Body of pancreas (tissue), 4 donors: Measurements from ENCODE around the gene MS4A14. TPM values are rescaled to one million over a fixed set of nuclear protein-coding genes. Genes with fewer than 3 reads are reported as not detected.

Source experiments
- ATAC-seq: fragments of 150-250 bp; one replicate; pipeline ENCODE4 v1.9.1; 2016
- DNase-seq, 4 donors: peaks; one replicate each; pipeline ENCODE4 v3.0.0-alpha.2; 2019
- H3K27ac ChIP-seq, 4 donors: fragments of 200-600 bp; sonication (generic); 1 replicate in 3 of 4; 2 replicates in 1 of 4; pipeline versions ENCODE4 v1.5.1 to v1.6.1; 2016 to 2019; ENCODE audit warnings: mild to moderate bottlenecking in 1 of 4, mixed read lengths in 1 of 4, moderate library complexity in 1 of 4
- H3K27me3 ChIP-seq, 2 donors: fragments of 200-600 bp; sonication (generic); one replicate each; pipeline ENCODE4 v1.6.0; 2016; ENCODE audit warnings: mild to moderate bottlenecking in 1 of 2
- H3K36me3 ChIP-seq, 2 donors: fragments of 200-600 bp; sonication (generic); replicated peaks in 1 of 2; 2 replicates each; pipeline ENCODE4 v1.5.1; 2016; ENCODE audit warnings: low read depth in 2 of 2; ENCODE audit not compliant: insufficient read depth in 1 of 2
- H3K4me1 ChIP-seq: fragments of 200-600 bp; sonication (generic); one replicate; pipeline ENCODE4 v1.6.0; 2016
- H3K4me3 ChIP-seq, 2 donors: fragments of 200-600 bp; sonication (generic); 1 replicate in 1 of 2; 2 replicates in 1 of 2; pipeline ENCODE4 v1.5.1; 2016 to 2019
- H3K9me3 ChIP-seq, 3 donors: fragments of 200-600 bp; sonication (generic); 1 replicate in 2 of 3; 2 replicates in 1 of 3; pipeline ENCODE4 v1.5.1; 2016
- POLR2A ChIP-seq, 3 donors: fragments of 450-650 bp; IDR thresholded peaks; one replicate each; pipeline ENCODE4 v1.6.1; 2016; ENCODE audit warnings: antibody characterized with exemption in 3 of 3, mild to moderate bottlenecking in 2 of 3
- whole genome bisulfite sequencing, 2 donors: methylation state at CpG; one replicate each; pipeline ENCODE4 v1.1.5; 2017; 5-methylcytosine and 5-hydroxymethylcytosine counted together
- intact Hi-C: fragments of 100-400 bp; cut with DNase I; formaldehyde crosslinking; loops from one replicate; pipeline ENCODE4 v1.15.1; 2023
- total RNA-seq, 2 donors: library from RNA; depleted of rRNA; stranded (reverse); fragments of >200 nt; gene quantifications; one replicate each; pipeline ENCODE4 v1.1.0, GENCODE V29; 2016
- TF ChIP-seq, protein P1 (sequence below), 7 experiments: fragments of 450-650 bp in 4 of 7; fragments of 200-600 bp in 3 of 7; sonication (generic) in 3 of 7; IDR thresholded peaks; one replicate each; pipeline ENCODE4 v1.5.1; 2016 to 2019; ENCODE audit warnings: antibody characterized with exemption in 7 of 7

MS4A14 gene
- total RNA-seq, 2 donors from 2014 or later: 1.3 TPM

DNA sequence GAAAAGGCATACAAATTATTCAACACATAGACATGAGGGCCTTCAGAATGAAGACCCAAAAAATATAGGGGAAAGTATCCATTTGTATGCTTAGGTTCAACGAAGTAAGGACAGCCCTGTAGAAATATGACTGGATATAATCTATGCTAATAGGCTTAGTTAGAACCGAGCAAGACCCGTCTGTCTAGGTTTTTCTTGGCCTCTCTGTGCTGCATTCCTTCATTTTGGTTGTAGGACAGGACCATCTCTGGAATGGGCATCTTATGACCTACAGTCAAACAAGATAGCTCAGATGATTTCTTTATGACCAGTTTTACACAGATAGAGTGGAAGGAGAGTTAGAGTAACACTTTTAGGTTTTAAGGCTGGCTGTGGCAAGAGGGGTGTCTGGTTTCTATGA, 23.5 kb upstream of the MS4A14 start:
- 88 to 94% methylated on average over 3 of the region's 3 CpGs for WGBS, 2 donors
- H3K4me1 ChIP-seq: peaks cover 24% of the 10 kb centered on the region
- H3K4me3 ChIP-seq: no peak overlapping the region
- no peak for DNase-seq
- no peak for ATAC-seq
- H3K27ac ChIP-seq: no peak overlapping the region
- TF ChIP-seq POLR2A (IDR thresholded peaks at IDR 0.05): no peak
- TF ChIP-seq, protein P1, sequence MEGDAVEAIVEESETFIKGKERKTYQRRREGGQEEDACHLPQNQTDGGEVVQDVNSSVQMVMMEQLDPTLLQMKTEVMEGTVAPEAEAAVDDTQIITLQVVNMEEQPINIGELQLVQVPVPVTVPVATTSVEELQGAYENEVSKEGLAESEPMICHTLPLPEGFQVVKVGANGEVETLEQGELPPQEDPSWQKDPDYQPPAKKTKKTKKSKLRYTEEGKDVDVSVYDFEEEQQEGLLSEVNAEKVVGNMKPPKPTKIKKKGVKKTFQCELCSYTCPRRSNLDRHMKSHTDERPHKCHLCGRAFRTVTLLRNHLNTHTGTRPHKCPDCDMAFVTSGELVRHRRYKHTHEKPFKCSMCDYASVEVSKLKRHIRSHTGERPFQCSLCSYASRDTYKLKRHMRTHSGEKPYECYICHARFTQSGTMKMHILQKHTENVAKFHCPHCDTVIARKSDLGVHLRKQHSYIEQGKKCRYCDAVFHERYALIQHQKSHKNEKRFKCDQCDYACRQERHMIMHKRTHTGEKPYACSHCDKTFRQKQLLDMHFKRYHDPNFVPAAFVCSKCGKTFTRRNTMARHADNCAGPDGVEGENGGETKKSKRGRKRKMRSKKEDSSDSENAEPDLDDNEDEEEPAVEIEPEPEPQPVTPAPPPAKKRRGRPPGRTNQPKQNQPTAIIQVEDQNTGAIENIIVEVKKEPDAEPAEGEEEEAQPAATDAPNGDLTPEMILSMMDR (IDR thresholded peaks at IDR 0.05): no peak
- H3K9me3 ChIP-seq: no peaks in the 10 kb centered on the region
- intact Hi-C loops: no loop called here
- no peaks in the 10 kb centered on the region for H3K36me3 ChIP-seq
- no peaks in the 10 kb centered on the region for H3K27me3 ChIP-seq

DNA sequence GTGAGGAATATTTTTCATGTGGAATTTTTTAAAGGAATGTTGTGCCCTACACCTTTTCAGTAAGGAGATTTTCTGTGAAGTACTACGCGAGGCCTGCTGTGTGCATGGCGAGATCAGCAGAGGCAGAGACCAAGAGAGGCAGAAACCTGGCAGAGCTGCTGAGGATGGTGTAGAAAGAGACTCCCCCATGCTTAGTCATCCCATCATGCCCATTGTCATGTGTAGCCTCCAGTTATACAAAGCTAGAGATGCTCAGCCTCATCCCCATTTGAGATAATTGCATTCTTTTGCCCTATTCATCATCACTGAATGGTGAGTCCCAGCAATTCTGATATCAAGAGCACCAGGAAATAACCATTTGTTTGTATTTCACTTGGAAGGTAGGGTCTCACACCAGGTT, 20.9 kb upstream of the MS4A14 start:
- Histone ChIP-seq H3K4me3 (no peak overlapping the region), H3K36me3 (no peaks in the 10 kb centered on the region), H3K9me3 (no peaks in the 10 kb centered on the region), H3K27ac (no peak overlapping the region), H3K27me3 (no peaks in the 10 kb centered on the region), H3K4me1 (peaks cover 14% of the 10 kb centered on the region)
- TF ChIP-seq, protein P1 (IDR thresholded peaks at IDR 0.05): no peak
- no peak for TF ChIP-seq POLR2A (IDR thresholded peaks at IDR 0.05)
- WGBS, 2 donors: 96 to 98% methylated on average over 3 of the region's 3 CpGs
- intact Hi-C loops: no loop called here
- ATAC-seq (no peak), DNase-seq (no peak)

DNA sequence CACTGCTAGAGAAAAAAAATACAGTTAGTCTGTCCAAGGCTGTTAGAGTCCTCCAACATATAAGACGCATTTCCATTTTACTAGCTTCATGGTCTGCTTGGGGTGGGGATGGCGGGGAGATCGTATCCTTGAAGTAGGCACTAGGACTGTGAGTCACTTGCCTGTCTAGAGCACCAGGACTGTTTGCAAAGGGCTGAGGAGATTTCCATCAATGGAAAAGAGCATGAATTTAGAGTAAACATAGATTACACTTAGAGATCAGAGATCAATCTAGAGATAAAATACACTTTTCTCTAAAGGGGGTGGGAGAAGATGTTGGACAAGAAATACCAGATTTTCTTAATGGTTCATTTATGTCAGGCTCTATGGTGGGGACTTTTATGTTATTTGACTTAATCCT, 19.7 kb upstream of the MS4A14 start:
- Histone ChIP-seq H3K9me3 (no peaks in the 10 kb centered on the region), H3K27me3 (no peaks in the 10 kb centered on the region), H3K4me3 (no peak overlapping the region), H3K4me1 (peaks cover 2% of the 10 kb centered on the region), H3K36me3 (no peaks in the 10 kb centered on the region), H3K27ac (no peak overlapping the region)
- 66 to 92% methylated on average over 3 of the region's 3 CpGs for WGBS, 2 donors
- DNase-seq (no peak), ATAC-seq (no peak)
- intact Hi-C loops: no loop called here
- TF ChIP-seq, protein P1 (IDR thresholded peaks at IDR 0.05): no peak
- TF ChIP-seq POLR2A (IDR thresholded peaks at IDR 0.05): no peak

DNA sequence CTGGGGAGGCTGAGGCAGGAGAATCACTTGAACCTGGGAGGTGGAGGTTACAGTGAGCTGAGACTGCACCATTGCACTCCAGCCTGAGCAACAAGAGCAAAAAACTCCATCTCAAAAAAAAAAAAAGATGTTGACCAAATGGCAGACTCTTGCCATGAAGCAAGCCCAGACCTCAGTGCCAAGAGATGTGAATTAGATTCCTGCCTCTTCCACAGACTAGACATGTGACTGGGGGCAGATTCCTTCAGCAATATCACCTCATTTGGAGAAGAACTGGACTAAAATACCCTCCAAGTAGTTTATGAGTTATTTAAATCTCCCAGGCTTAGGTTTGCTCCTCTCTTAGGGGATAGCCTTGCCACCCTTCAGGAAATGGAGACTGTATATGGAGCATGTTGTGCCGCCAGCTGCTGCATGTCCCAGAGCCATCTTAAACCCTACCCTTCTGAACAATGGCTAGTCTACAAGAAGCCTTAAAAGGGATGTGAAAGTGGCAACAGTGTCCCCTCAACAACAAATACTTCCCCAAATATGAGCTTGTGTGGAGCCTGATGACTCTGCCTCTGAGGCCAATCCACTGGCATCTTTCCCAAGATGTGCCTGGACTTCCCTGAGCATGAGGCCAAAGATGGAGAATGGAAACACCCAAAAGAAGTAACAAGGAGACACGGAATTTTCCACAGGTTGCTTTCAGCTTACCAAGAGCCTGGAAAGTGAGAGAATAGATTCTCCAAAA, 18.7 kb upstream of the MS4A14 start:
- ATAC-seq: no peak
- H3K4me3 ChIP-seq: no peak overlapping the region
- intact Hi-C loops: no loop called here
- no peaks in the 10 kb centered on the region for H3K36me3 ChIP-seq
- 75 to 80% methylated on average over 2 of the region's 2 CpGs for WGBS, 2 donors
- TF ChIP-seq POLR2A (IDR thresholded peaks at IDR 0.05): no peak
- TF ChIP-seq, protein P1 (IDR thresholded peaks at IDR 0.05): no peak
- DNase-seq: peak in 3 of 4 donors; percentile 23 to 79 (median 28)
- H3K27me3 ChIP-seq: no peaks in the 10 kb centered on the region
- no peaks in the 10 kb centered on the region for H3K4me1 ChIP-seq
- H3K27ac ChIP-seq: peak overlapping the region in 1 of 4 donors; percentile 67
- H3K9me3 ChIP-seq: no peaks in the 10 kb centered on the region

DNA sequence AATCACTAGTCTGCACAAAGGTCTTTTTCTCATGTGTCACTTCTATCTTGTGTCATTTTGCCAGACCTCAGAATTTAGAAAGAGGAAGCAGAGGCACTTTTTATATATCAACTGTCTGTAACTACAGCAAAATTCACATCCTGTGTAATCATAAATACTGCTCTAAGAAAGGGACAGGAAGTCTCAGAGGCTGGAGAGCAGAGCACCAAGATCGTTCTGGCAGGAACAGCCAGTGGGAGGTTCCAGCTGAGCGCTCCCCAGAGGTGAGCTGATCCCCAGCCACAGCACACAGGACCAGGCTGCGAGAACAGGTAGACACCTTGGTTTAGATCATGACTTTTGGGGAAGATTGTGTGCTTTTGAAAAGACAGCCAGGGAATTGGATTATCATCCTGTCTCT, 17.9 kb upstream of the MS4A14 start, which contains the start of gene MS4A7:
Gene MS4A7, plus strand, starts transcription at position 179 of the 400 bp plus-strand sequence. CDS start 4,610 bp downstream, outside the sequence.
- TF ChIP-seq, protein P1 (IDR thresholded peaks at IDR 0.05): no peak
- peak in 2 of 3 donors; percentile 36 to 68 for TF ChIP-seq POLR2A (IDR thresholded peaks at IDR 0.05)
- ATAC-seq (no peak), DNase-seq (peak in 2 of 4 donors; percentile 21 to 58)
- no peak within 1 kb of the TSS for H3K4me3 ChIP-seq
- no peaks in the 10 kb centered on the region for H3K36me3 ChIP-seq
- no peaks in the 10 kb centered on the region for H3K9me3 ChIP-seq
- H3K27ac ChIP-seq: peak within 1 kb of the TSS in 1 of 4 donors; percentile 67
- no peaks in the 10 kb centered on the region for H3K4me1 ChIP-seq
- intact Hi-C loops: no loop called here
- WGBS, 2 donors: 46 to 67% methylated on average over 3 of the region's 3 CpGs
- H3K27me3 ChIP-seq: no peaks in the 10 kb centered on the region
